NCI-H2196 (cell line): ENCODE measurements around the gene MTG2.
"Not testable (repeated sequence)": the region's sequence is repeated elsewhere in the genome, so short reads cannot be mapped to it uniquely, and the experiment has no call there.

ENCODE experiments used
- DNase-seq: peaks from one replicate; lab custom pipeline; 2025; ENCODE audit not compliant: unreplicated experiment; lab: John Stamatoyannopoulos, UW

Gene MTG2

DNA sequence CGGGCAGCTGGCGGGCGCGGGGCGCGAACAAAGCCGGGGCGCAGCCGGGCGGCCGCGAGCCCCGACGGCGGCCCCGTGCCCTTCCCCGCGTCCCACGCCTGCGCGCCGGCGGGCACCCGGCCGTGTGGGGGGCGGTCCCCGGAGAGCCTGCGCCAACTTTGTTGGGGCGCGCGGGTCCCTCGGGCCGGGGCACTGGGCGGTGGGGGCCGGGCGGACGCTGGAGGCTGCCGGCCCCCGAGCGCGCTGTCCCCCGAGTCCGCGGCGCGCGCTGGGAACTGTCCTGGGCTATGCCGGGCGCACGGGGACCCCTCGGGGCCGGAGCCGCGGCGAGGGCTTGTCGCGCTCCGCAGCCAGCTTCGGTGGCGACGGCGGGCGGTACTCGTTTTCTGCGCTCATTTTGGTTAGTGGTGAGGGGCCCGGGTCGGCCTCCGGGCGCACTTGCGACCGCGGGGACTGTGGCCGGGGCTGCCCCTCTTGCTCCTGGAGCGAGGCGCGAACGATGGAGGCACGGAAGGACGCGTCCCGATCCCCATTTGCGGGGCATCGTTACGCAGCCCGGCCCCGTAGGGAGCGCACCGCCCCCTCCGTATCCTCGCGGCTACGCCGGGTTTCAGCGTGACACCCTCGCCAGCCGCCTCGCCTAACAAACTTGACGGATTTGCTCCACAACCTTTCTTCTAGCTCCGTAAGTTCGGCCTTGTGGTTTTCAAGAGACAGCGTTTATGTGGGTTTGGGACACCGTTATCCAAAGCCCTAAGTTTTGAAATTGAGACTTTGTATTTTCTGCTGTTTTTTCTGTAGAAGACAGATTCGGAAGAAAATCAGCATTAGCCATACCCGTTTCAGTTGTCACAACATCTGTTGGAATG, 38.6 kb upstream of the MTG2 start:
- DNase-seq = peak; percentile 36

DNA sequence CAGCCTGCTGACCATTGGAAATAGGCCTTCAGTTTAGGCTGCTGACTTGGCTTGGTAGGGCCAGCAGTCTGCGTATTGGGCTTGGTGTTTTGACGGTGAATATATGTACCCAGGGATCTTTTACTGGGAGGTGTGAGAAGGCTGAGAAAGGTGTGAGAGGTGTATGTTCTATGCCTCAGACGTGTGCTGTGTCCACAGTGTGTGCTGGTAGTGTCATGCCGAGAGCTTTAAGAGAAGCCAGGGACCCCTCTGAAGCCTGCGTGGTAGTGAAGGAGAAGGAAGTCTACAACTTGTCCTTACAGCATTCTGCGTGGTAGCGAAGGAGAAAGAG, 37.2 kb upstream of the MTG2 start:
- DNase-seq = no peak

DNA sequence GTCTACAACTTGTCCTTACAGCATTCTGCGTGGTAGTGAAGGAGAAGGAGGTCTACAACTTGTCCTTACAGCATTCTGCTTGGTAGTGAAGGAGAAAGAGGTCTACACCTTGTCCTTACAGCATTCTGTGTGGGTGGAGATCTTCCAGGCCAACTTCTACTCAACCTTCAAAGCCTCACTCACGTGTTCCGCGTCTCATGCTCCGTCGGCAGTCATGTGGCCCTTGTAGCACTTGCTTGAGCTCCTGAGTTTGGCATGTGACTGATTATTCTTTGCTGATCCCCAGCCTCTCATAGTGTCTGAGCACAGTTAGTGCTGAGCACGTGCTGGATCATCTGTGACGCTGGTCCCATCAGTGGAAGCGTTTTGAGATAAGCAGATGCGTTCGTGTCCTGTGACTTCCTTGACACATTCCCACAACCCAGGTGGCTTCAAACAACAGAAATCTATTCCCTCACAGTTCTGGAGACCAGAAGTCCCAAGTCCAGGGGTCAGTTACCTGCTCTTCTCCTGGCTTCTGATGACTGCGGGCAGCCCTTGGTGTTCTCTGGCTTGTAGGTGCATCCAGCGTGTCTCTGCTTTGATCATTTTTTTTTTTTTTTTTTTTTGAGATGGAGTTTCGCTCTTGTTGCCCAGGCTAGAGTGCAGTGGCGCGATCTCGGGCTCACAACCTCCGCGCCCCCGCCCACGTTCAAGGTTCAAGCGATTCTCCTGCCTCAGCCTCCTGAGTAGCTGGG, 36.6 kb upstream of the MTG2 start:
- DNase-seq = no peak

DNA sequence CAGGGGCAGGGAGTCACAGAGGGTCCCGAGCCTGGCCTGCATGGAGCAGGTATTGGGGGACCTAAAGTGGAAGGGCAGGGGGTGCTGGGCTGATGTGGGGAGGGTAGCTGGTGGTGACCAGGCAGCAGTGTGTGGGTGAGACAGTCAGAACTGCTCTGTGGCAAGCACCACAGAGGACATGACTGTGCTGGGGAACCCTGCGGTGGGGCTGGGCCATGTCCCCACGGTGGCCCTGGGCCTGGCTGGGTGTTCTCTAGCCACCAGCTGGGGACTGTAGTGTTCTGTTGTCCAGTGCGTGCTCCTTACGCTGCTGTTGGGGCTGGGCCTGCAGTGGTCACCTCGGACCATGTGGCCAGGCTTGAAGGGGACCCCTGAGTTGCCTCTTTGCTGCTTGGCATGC, 35.7 kb upstream of the MTG2 start:
- no peak for DNase-seq

DNA sequence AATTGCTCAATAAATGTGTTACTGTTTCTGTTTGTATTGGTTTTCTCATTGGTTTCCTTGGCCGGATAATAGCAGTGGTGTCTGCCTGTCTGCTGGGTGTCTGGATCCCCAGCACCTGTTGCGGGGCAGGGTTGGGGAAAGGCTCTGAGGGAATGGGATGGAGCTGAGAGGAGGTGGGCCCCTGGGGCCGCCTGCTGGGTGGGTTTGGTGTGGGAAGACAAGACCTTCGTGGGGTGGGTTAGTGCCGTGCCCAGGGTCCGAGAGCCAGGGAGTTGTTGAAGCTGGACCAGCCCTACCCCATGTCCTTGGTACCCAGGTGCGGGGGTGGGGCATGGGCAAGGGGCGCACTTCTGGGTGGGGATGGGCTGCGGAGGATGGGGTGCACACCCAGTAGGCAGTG, 35.3 kb upstream of the MTG2 start:
- no peak for DNase-seq

- DNase-seq = not testable (repeated sequence)
These were observed 34.4 kb upstream of the MTG2 start for GRCh38 chr20:62148383-62148782.

DNA sequence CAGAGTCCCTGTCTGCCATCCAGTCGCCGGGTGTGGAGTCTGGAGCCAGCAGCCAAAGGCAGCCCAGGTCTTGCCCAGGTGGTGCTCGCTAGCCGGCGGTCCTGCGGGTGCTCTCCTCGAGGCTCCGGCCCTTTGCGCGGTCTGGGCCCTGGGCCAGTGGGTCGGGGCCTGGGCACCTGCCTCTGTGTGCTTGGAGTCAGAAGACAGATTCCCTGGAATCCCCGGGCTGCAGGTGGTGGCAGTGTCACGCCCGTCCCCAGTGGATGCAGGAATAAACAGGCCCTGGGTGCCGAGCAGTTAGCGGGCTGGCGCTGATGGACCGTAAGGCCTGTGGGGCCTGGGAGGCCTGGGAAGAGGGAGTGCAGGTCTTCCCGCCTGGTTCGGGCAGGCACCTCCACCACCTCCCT, 33.9 kb upstream of the MTG2 start:
- no peak for DNase-seq

- DNase-seq = no peak
These were observed 33.1 kb upstream of the MTG2 start for GRCh38 chr20:62149532-62150309.

GRCh38 chr20:62150310-62150575, 32.6 kb upstream of the MTG2 start:
- no peak for DNase-seq

DNA sequence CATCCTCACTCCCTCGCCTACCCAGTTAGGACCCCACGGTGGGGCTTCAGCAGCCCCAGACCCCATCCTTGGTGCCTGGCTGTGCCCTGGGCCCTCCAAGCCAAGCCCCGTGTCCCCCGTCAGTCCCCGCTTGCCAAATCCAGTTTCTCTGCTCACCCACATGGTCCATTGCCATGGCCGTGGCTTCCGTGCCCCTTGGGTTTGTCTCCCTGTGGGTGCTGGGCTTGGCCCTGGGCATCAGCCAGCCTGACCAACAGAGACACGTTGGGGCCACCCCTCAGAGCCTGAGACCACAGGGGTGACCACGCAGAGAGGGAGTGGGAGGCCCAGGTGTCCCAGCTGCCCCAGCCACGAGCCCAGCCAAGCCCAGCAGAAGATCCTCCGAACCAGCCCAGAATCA, 31.6 kb upstream of the MTG2 start:
- no peak for DNase-seq

- no peak for DNase-seq
These were observed 30.9 kb upstream of the MTG2 start for GRCh38 chr20:62151835-62152364.

DNA sequence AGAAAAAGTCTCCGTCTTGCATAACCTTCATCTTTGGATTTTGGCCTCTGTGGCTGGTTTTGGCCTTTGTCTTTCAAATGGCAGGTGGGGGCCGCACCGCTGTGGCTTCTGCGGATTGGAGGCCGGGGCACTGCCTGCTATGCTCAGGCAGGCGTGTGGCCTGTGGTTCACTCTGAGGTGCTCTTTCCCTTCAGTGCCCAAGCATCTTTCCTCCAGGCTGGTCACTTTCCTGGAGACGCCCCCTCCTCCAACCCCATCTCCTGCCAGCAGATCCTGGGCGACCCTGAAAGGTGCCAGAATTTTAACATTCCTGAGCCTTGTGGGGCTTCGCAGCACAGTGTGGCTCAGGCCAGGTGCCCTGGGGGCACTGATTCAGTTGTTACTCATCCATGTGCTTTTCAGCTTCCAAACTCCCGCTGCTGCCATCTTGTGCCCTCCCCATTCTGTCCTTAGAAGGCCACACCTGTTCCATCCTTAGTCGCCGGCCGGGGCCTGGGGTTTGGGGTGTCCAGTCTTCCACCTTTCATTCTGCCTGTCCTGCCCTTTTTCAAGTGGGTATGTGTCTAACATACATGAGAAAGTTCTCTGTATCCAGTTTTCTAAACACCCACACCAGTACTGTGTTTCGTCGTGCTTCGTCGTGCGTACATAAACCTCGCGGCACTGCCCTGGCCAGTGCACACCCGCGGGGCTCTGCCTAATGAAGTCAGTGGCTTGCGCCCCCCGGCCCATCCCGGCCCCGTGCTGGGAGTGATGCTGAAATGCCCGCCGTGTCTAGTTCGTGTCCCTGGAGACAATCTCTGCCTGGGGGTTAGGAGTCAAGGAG, 27.2 kb upstream of the MTG2 start:
- DNase-seq = no peak

- DNase-seq = no peak
These were observed 26.6 kb upstream of the MTG2 start for GRCh38 chr20:62156254-62156556.

GRCh38 chr20:62156592-62157386, 26.0 kb upstream of the MTG2 start:
- peak; percentile 21 for DNase-seq

GRCh38 chr20:62157387-62158087, 25.3 kb upstream of the MTG2 start:
- no peak for DNase-seq

GRCh38 chr20:62158088-62158400, 24.8 kb upstream of the MTG2 start:
- DNase-seq = no peak

- DNase-seq = no peak
These were observed 24.3 kb upstream of the MTG2 start for GRCh38 chr20:62158541-62158940.

GRCh38 chr20:62159052-62159451, 23.8 kb upstream of the MTG2 start:
- no peak for DNase-seq

GRCh38 chr20:62159839-62160238, 23.0 kb upstream of the MTG2 start:
- no peak for DNase-seq

GRCh38 chr20:62160253-62160652, 22.6 kb upstream of the MTG2 start:
- no peak for DNase-seq
